GM12878 (cell line): ENCODE measurements around the gene GOLIM4. TPM values are rescaled to one million over a fixed set of nuclear protein-coding genes. Genes with fewer than 3 reads are reported as not detected.

ENCODE experiments used
- ATAC-seq: fragments of 200-7000 bp; cut with Tn5 transposase; 3 replicates; pipeline ENCODE4 v1.9.1; 2020; ENCODE audit warnings: mild to moderate bottlenecking, moderate library complexity
- BruUV-seq: library from RNA; stranded (reverse); fragments of 400-500 nt; replicated peaks from 2 replicates; lab custom pipeline; 2021; lab: Mats Ljungman, UMichigan
- CTCF ChIA-PET: fragments of 300-600 bp; sonication (Branson Sonifier 250); formaldehyde crosslinking; extraction: SDS; loops from one replicate; lab custom pipeline; 2021; ENCODE audit warnings: inconsistent platforms; lab: Yijun Ruan, JAX
- POLR2A ChIA-PET: fragments of 350-600 bp; formaldehyde crosslinking; extraction: SDS; loops from one replicate; lab custom pipeline; 2021; ENCODE audit warnings: inconsistent platforms; lab: Charles Lee
- RAD21 ChIA-PET: fragments of 300-600 bp; sonication (Branson Sonifier 250); formaldehyde crosslinking; loops from one replicate; lab custom pipeline; 2023; ENCODE audit warnings: antibody characterized with exemption; ENCODE audit not compliant: unreplicated experiment; lab: Charles Lee
- SMC1A ChIA-PET: fragments of 300-600 bp; sonication (Branson Sonifier 250); formaldehyde crosslinking; loops from one replicate; lab custom pipeline; 2023; ENCODE audit not compliant: unreplicated experiment, uncharacterized antibody; lab: Charles Lee
- DNase-seq: peaks from one replicate; pipeline ENCODE4 v3.0.0-alpha.2; 2011; ENCODE audit warnings: low read depth, low spot score
- FAIRE-seq: peaks from 3 replicates; lab custom pipeline; 2011; peaks lifted over from hg19 to GRCh38; lab: Jason Lieb, UNC
- H2AFZ ChIP-seq: 2 replicates; pipeline ENCODE4 v1.6.0; 2011; ENCODE audit warnings: low read depth, low read length, control low read depth; ENCODE audit not compliant: control insufficient read depth
- H3K27ac ChIP-seq: 2 replicates; pipeline ENCODE4 v1.5.1; 2011; ENCODE audit warnings: control low read depth; ENCODE audit not compliant: control insufficient read depth, insufficient read depth
- H3K27me3 ChIP-seq, 2 experiments: replicated peaks in 1 of 2; 2 replicates each; pipeline versions ENCODE4 v1.6.0 to v1.6.1; 2011; ENCODE audit warnings: low read length in 1 of 2; ENCODE audit not compliant: control insufficient read depth in 2 of 2, insufficient read depth in 2 of 2
- H3K36me3 ChIP-seq, 2 experiments: 2 replicates each; pipeline ENCODE4 v1.5.1; 2011; ENCODE audit warnings: low read length in 1 of 2; ENCODE audit not compliant: control insufficient read depth in 2 of 2, insufficient read depth in 2 of 2
- H3K4me1 ChIP-seq: 2 replicates; pipeline ENCODE4 v1.6.1; 2011; ENCODE audit warnings: mild to moderate bottlenecking, low read length, moderate library complexity, mixed read lengths; ENCODE audit not compliant: control insufficient read depth, insufficient read depth
- H3K4me2 ChIP-seq: 2 replicates; pipeline ENCODE4 v1.6.0; 2011; ENCODE audit warnings: control low read depth; ENCODE audit not compliant: control insufficient read depth, insufficient read depth
- H3K4me3 ChIP-seq: fragments of 200-600 bp; sonication (generic); 2 replicates; pipeline ENCODE4 v1.5.1; 2016
- H3K79me2 ChIP-seq: 2 replicates; pipeline ENCODE4 v1.6.0; 2011; ENCODE audit warnings: low read length; ENCODE audit not compliant: control insufficient read depth, insufficient read depth
- H3K9ac ChIP-seq: 2 replicates; pipeline ENCODE4 v1.8.0; 2011; ENCODE audit warnings: low read length, control low read depth, mixed read lengths; ENCODE audit not compliant: control insufficient read depth, insufficient read depth
- H3K9me3 ChIP-seq: replicated peaks from 3 replicates; pipeline ENCODE4 v1.5.1; 2011; ENCODE audit warnings: mild to moderate bottlenecking, low read length; ENCODE audit not compliant: control insufficient read depth, insufficient read depth
- H4K20me1 ChIP-seq: 2 replicates; pipeline ENCODE4 v1.6.0; 2011; ENCODE audit not compliant: control insufficient read depth, insufficient read depth
- BHLHE40 ChIP-seq, 2 experiments: fragments of 450-650 bp in 1 of 2; IDR thresholded peaks; 2 replicates each; pipeline ENCODE4 v1.6.1; 2011 to 2017; ENCODE audit warnings: low read depth in 2 of 2, borderline replicate concordance in 1 of 2, improper control_type of control experiment in 1 of 2, low read length in 1 of 2, mild to moderate bottlenecking in 1 of 2
- CREB1 ChIP-seq: IDR thresholded peaks from 2 replicates; pipeline ENCODE4 v1.6.1; 2012; ENCODE audit warnings: low read depth, mild to moderate bottlenecking, inconsistent platforms
- CREM ChIP-seq: IDR thresholded peaks from 2 replicates; pipeline ENCODE4 v1.6.1; 2014; ENCODE audit warnings: antibody characterized with exemption, low read depth
- EP300 ChIP-seq, 2 experiments: fragments of 150-350 bp in 1 of 2; IDR thresholded peaks; 2 replicates each; pipeline ENCODE4 v1.6.1; 2011 to 2012; ENCODE audit warnings: low read depth in 2 of 2, low read length in 2 of 2, borderline replicate concordance in 1 of 2, improper control_type of control experiment in 1 of 2, inconsistent platforms in 1 of 2; ENCODE audit not compliant: control insufficient read depth in 1 of 2
- ETV6 ChIP-seq, 2 experiments: fragments of 450-650 bp in 1 of 2; IDR thresholded peaks in 1 of 2; conservative IDR thresholded peaks in 1 of 2; 2 replicates each; pipeline ENCODE4 v1.6.1; 2014; ENCODE audit warnings: antibody characterized with exemption in 1 of 2, borderline replicate concordance in 1 of 2, low read depth in 1 of 2, mild to moderate bottlenecking in 1 of 2, moderate library complexity in 1 of 2
- FOXM1 ChIP-seq: IDR thresholded peaks from 2 replicates; pipeline ENCODE4 v1.6.1; 2012; ENCODE audit warnings: low read depth, mild to moderate bottlenecking, inconsistent platforms, low read length, moderate library complexity
- GABPA ChIP-seq: IDR thresholded peaks from 2 replicates; pipeline ENCODE4 v1.6.1; 2014; ENCODE audit warnings: antibody characterized with exemption, low read depth, mild to moderate bottlenecking, inconsistent platforms
- HDAC2 ChIP-seq: fragments of 200-600 bp; sonication (generic); IDR thresholded peaks from 2 replicates; pipeline ENCODE4 v1.6.1; 2017
- IKZF2 ChIP-seq, 2 experiments: fragments of 450-650 bp; IDR thresholded peaks; 2 replicates each; pipeline ENCODE4 v1.6.1; 2017; ENCODE audit warnings: mild to moderate bottlenecking in 2 of 2, moderate library complexity in 2 of 2
- JUNB ChIP-seq: IDR thresholded peaks from 2 replicates; pipeline ENCODE4 v1.6.1; 2016; ENCODE audit warnings: antibody characterized with exemption, mild to moderate bottlenecking
- MEF2B ChIP-seq: fragments of 450-650 bp; IDR thresholded peaks from 2 replicates; pipeline ENCODE4 v1.6.1; 2018; ENCODE audit warnings: mild to moderate bottlenecking, moderate library complexity; ENCODE audit not compliant: partially characterized antibody, poor library complexity, severe bottlenecking
- MTA2 ChIP-seq: fragments of 450-650 bp; IDR thresholded peaks from 2 replicates; pipeline ENCODE4 v1.6.1; 2016; ENCODE audit warnings: low read depth, mild to moderate bottlenecking, moderate library complexity
- NR2F1 ChIP-seq: fragments of 450-650 bp; conservative IDR thresholded peaks from 2 replicates; pipeline ENCODE4 v1.6.1; 2017; ENCODE audit warnings: mild to moderate bottlenecking
- NRF1 ChIP-seq: conservative IDR thresholded peaks from 2 replicates; pipeline ENCODE4 v1.6.1; 2011; ENCODE audit warnings: mild to moderate bottlenecking, low read depth, low read length, improper control_type of control experiment
- RELB ChIP-seq: fragments of 450-650 bp; IDR thresholded peaks from 2 replicates; pipeline ENCODE4 v1.6.1; 2017; ENCODE audit warnings: low read depth, mild to moderate bottlenecking, moderate library complexity
- RFX5 ChIP-seq: IDR thresholded peaks from 2 replicates; pipeline ENCODE4 v1.6.1; 2011; ENCODE audit warnings: low read depth, low read length, improper control_type of control experiment
- SIX5 ChIP-seq: IDR thresholded peaks from 2 replicates; pipeline ENCODE4 v1.6.1; 2011; ENCODE audit warnings: mild to moderate bottlenecking, low read depth, low read length, moderate library complexity; ENCODE audit not compliant: severe bottlenecking
- SMC3 ChIP-seq: IDR thresholded peaks from 2 replicates; pipeline ENCODE4 v1.6.1; 2011; ENCODE audit warnings: low read length, improper control_type of control experiment, borderline replicate concordance
- SP1 ChIP-seq: IDR thresholded peaks from one replicate; pipeline ENCODE4 v1.6.1; 2011; ENCODE audit warnings: low read depth, low read length
- TAF1 ChIP-seq: IDR thresholded peaks from 2 replicates; pipeline ENCODE4 v1.6.1; 2011; ENCODE audit warnings: mild to moderate bottlenecking, low read depth, low read length, borderline replicate concordance
- YY1 ChIP-seq: IDR thresholded peaks from 2 replicates; pipeline ENCODE4 v1.6.1; 2011; ENCODE audit warnings: low read depth, mild to moderate bottlenecking, low read length
- ZBED1 ChIP-seq: IDR thresholded peaks from 2 replicates; pipeline ENCODE4 v1.6.1; 2016; ENCODE audit warnings: borderline replicate concordance
- ZNF24 ChIP-seq: fragments of 450-650 bp; IDR thresholded peaks from 2 replicates; pipeline ENCODE4 v1.6.1; 2017; ENCODE audit warnings: antibody characterized with exemption, mild to moderate bottlenecking
- ZSCAN29 ChIP-seq: fragments of 450-650 bp; IDR thresholded peaks from 2 replicates; pipeline ENCODE4 v1.6.1; 2017; ENCODE audit warnings: mild to moderate bottlenecking, moderate library complexity
- WGBS: methylation state at CpG from one replicate; pipeline ENCODE4 v1.1.6; 2016; ENCODE audit warnings: low lambda C conversion rate; ENCODE audit not compliant: insufficient replicate concordance, insufficient coverage; ENCODE audit errors: missing lambda C conversion rate; 5-methylcytosine and 5-hydroxymethylcytosine counted together
- in situ Hi-C: fragments of 300-500 bp; cut with MboI; formaldehyde crosslinking; loops from 9 replicates; pipeline ENCODE4 v1.14.3; 2018; ENCODE audit warnings: mixed read lengths
- intact Hi-C: fragments of 100-400 bp; cut with micrococcal nuclease; formaldehyde crosslinking; loops from one replicate; pipeline ENCODE4 v1.14.2; 2022; ENCODE audit not compliant: unreplicated experiment
- polyA plus RNA-seq, 11 experiments: library from polyadenylated mRNA; depleted of rRNA in 4 of 11; unstranded in 6 of 11; stranded (reverse) in 5 of 11; fragments of >200 nt; fragmentation: Nextera tagmentation in 4 of 11; fragmentation: Illumina TruSeq in 1 of 11; extraction: Ambion mirVana in 4 of 11; extraction: Trizol in 1 of 11; gene quantifications; 1 replicate in 1 of 11; 2 replicates in 10 of 11; pipeline versions ENCODE4 v1.2.1 to v1.2.3, GENCODE V29; 2011 to 2016; ENCODE audit warnings: inconsistent platforms in 2 of 11, missing spikeins in 2 of 11, low read depth in 1 of 11
- total RNA-seq, 4 experiments: library from RNA; depleted of rRNA in 3 of 4; stranded (reverse); fragments of >200 nt in 3 of 4; fragmentation: Illumina TruSeq in 1 of 4; extraction: Trizol in 1 of 4; gene quantifications; 2 replicates each; pipeline versions ENCODE4 v1.2.1 to v1.2.3, GENCODE V29; 2013 to 2021

Gene GOLIM4
- total and polyA plus RNA-seq, 10 of the 15 experiments (the other 5 are each of a cell fraction or from before 2014, with no cell fraction given) = 11.1 to 32.4 (median 19.3) TPM

- Histone ChIP-seq H3K27ac (no peak overlapping the region), H2AFZ (no peak overlapping the region), H3K79me2 (peaks cover 11% of the 10 kb centered on the region), H3K4me2 (peak overlapping the region; percentile 49), H3K36me3 (no peaks in the 10 kb centered on the region), H3K4me3 (peak overlapping the region; percentile 42; the same call in 1 of the 2 replicates), H3K9ac (no peak overlapping the region), H3K4me1 (peaks cover 10% of the 10 kb centered on the region), H3K27me3 (no peaks in the 10 kb centered on the region), H4K20me1 (no peaks in the 10 kb centered on the region), H3K9me3 (peaks cover 5% of the 10 kb centered on the region; the same call in 1 of the 3 replicates)
- FAIRE-seq = peak; percentile 52
- in situ Hi-C loops (no loop called here), intact Hi-C loops (loop anchor here (2.0 kb wide), 1 partner anchor 33 kb away; the partner anchor contains the start of gene GOLIM4)
- BruUV-seq = no TSS peak
- ATAC-seq = peak; percentile 96
- SMC1A ChIA-PET = interaction anchor here (0.6 to 7.1 kb wide), 13 partner anchors 9 to 543 kb away, joined by 3 to 67 read pairs (median 9); no protein-coding TSS in a partner anchor
- DNase-seq = no peak
- RAD21 ChIA-PET = interaction anchor here (1.3 to 3.2 kb wide), 7 partner anchors 9 to 105 kb away, joined by 3 to 19 read pairs (median 6); no protein-coding TSS in a partner anchor
- POLR2A ChIA-PET = interaction anchor here (1.6 to 2.0 kb wide), 2 partner anchors 20 to 33 kb away, joined by 3 to 8 read pairs; no protein-coding TSS in a partner anchor
- WGBS = 25% methylated on average over 5 of the region's 5 CpGs
- CTCF ChIA-PET = interaction anchor here (0.7 to 4.4 kb wide), 15 partner anchors 9 to 925 kb away, joined by 3 to 35 read pairs (median 4); no protein-coding TSS in a partner anchor
- TF ChIP-seq EP300 (IDR thresholded peaks at IDR 0.05; ENCODE audit: borderline replicate concordance in 1 of 2, control insufficient read depth in 1 of 2, low read depth in 2 of 2, low read length in 2 of 2) (peak in 1 of 2 experiments; percentile 48; a peak in 1 of 4 replicates), SP1 (no peak), GABPA (0 out of 2 replicates have a peak, but pooled peaks have one; percentile 30), BHLHE40 (IDR thresholded peaks at IDR 0.05; ENCODE audit: borderline replicate concordance in 1 of 2, low read depth in 2 of 2, low read length in 1 of 2) (peak; percentile 14 to 33; a peak in 2 of 4 replicates), MTA2 (peak; percentile 96), HDAC2 (no peak), RELB (peak; percentile 29; the same call in 1 of the 2 replicates), NRF1 (no peak), YY1 (no peak), NR2F1 (peak; percentile 67; the same call in 1 of the 2 replicates), IKZF2 (IDR thresholded peaks at IDR 0.05) (peak; percentile 67 to 78), FOXM1 (peak; percentile 78), CREM (peak; percentile 59; the same call in 1 of the 2 replicates), ZBED1 (no peak), CREB1 (no peak), ETV6 (conservative IDR thresholded peaks at IDR 0.05 in 1 of 2, IDR thresholded peaks at IDR 0.05 in 1 of 2; ENCODE audit: borderline replicate concordance in 1 of 2, low read depth in 1 of 2) (no peak), MEF2B (peak; percentile 35), ZSCAN29 (no peak), RFX5 (no peak), SIX5 (no peak), ZNF24 (peak; percentile 55; the same call in 1 of the 2 replicates), JUNB (peak; percentile 97), TAF1 (no peak), SMC3 (no peak)
These were observed 34.3 kb downstream of the GOLIM4 start for GRCh38 chr3:168061332-168061996.
